Measurements from ENCODE around the gene DMBT1.

DNA sequence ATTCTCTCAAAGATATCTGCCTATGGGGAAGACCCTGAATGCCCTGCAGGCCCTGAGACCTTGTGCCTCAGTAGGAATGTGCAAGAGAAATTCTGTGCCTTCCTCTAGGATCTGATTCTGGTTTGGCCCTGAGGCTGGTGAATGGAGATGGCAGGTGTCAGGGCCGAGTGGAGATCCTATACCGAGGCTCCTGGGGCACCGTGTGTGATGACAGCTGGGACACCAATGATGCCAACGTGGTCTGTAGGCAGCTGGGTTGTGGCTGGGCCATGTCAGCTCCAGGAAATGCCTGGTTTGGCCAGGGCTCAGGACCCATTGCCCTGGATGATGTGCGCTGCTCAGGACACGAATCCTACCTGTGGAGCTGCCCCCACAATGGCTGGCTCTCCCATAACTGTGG, 15.7 kb downstream of the DMBT1 start:
- TF ChIP-seq CTCF (IDR thresholded peaks at IDR 0.05) (no peak), POLR2A (IDR thresholded peaks at IDR 0.05) (no peak)
